Measurements from ENCODE around the gene IRAK4.

The IRAK4 gene

GRCh38 chr12:43766291-43766690, 7.5 kb downstream of the IRAK4 start:
- no peak for DNase-seq (ENCODE audit: low read depth)

DNA sequence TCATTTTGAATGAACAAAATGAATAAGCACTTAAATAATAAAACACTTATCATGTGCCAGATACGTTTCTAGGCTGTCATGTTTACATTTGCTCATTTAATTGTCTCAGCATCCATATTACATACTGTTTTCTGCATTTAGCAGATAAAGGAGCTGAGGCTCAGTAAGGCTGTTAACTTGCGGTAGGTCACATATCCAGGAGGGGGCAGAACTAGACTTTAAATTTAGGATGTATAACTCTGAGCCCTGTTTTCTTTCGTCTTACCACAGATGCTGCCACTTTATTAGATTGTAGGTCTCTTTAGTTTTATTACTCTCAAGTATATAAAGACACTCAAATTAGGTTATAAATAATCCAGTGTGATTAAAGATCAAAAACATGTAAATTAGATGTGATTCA, 17.7 kb downstream of the IRAK4 start:
- DNase-seq (ENCODE audit: low read depth) = no peak

- DNase-seq (ENCODE audit: low read depth) = no peak
Observed at GRCh38 chr12:43786899-43787693, 28.3 kb downstream of the IRAK4 start.

DNA sequence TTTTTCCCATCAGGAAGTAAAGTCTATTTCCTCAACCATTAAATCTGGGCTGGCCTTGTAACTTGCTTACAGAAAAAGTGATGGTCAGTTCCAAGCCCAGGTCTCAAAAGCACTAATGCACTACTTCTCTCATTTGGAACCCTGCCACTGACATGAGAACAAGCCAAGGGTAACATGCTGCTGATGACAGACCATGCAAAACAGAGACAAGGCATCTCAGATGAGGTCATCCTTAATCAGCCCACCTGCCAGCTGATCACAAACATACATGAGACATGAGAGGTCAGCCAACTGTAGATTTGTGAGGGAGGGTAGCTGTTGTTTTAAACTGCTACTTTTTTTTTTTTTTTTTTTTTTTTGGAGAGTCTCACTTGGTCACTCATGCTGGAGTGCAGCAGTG, 31.2 kb downstream of the IRAK4 start:
- DNase-seq (ENCODE audit: low read depth) = no peak

- no peak for DNase-seq (ENCODE audit: low read depth)
Observed at GRCh38 chr12:43795716-43796280, 37.0 kb downstream of the IRAK4 start.

DNA sequence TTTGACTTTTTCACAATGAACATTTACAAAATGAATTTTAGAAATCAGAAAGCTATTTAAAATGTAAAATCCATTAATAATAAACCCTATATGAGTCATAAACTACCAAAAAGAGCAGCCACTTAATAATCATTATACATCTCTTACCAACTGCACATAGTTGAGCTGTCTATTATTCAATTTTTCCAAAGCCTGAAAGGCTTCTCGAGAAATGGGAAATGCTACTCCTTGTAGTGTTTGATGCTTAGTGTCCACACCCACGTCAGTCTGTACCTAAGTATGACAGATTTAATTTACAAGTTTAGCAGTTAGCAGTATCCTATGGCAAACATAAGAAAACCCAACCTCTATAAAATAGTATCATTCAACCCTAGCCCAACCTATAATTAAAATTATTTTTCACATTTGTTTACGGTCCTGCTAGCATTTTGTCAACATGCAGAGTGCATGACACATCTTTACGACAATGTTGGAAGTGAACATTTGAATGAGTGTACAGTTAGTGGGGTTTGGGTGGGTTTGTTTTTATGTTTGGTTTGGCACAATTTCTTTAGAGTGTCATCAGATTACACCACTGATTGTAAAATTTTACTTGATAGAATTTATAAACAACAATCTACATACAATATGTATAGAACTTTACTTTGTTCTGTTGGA, 38.9 kb downstream of the IRAK4 start:
- no peak for DNase-seq (ENCODE audit: low read depth)

GRCh38 chr12:43805149-43805859, 46.6 kb downstream of the IRAK4 start:
- no peak for DNase-seq (ENCODE audit: low read depth)

GRCh38 chr12:43805860-43806736, 47.3 kb downstream of the IRAK4 start, which contains the start of gene TWF1:
Gene TWF1 (minus strand): TSS chr12:43806317. CDS start chr12:43806245, 72 bp downstream.
- peak; percentile 41 for DNase-seq (ENCODE audit: low read depth)

GRCh38 chr12:43806737-43807072, 48.0 kb downstream of the IRAK4 start:
- no peak for DNase-seq (ENCODE audit: low read depth)

- DNase-seq (ENCODE audit: low read depth) = no peak
Observed at GRCh38 chr12:43807386-43807785, 48.6 kb downstream of the IRAK4 start.

GRCh38 chr12:43812057-43812456, 53.3 kb downstream of the IRAK4 start:
- DNase-seq (ENCODE audit: low read depth) = no peak

GRCh38 chr12:43812926-43813325, 54.2 kb downstream of the IRAK4 start:
- no peak for DNase-seq (ENCODE audit: low read depth)

GRCh38 chr12:43815416-43815815, 56.7 kb downstream of the IRAK4 start:
- no peak for DNase-seq (ENCODE audit: low read depth)

- no peak for DNase-seq (ENCODE audit: low read depth)
Observed at GRCh38 chr12:43816168-43816567, 57.4 kb downstream of the IRAK4 start.

DNA sequence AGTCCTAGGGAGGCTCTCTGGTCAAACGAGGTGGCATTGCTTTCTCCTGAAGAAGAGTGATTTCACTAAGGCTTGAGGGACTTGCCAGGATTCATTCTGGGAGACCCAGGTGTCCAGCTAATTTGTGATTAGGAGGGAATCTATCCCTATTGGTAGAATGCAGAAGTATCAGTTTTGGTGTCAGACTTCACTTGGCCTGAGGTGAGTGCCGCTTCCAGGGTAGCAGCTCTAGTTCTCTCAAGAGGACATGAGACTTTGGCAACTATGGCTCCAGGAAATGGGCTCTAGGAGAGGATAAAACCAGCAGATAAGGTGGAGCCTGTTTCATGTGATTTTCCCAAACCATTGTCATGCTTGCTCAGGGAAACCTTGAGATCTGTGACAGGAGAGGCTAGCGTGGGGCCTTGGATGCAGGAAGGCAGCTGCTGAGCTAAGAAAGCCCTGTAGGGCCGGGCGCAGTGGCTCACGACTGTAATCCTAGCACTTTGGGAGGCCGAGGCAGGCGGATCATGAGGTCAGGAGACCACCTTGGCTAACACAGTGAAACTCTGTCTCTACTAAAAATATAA, 65.5 kb downstream of the IRAK4 start:
- DNase-seq (ENCODE audit: low read depth) = no peak

GRCh38 chr12:43826681-43827080, 67.9 kb downstream of the IRAK4 start:
- DNase-seq (ENCODE audit: low read depth) = no peak

GRCh38 chr12:43827093-43827492, 68.3 kb downstream of the IRAK4 start:
- no peak for DNase-seq (ENCODE audit: low read depth)

GRCh38 chr12:43832463-43833168, 73.9 kb downstream of the IRAK4 start:
- DNase-seq (ENCODE audit: low read depth) = no peak

DNA sequence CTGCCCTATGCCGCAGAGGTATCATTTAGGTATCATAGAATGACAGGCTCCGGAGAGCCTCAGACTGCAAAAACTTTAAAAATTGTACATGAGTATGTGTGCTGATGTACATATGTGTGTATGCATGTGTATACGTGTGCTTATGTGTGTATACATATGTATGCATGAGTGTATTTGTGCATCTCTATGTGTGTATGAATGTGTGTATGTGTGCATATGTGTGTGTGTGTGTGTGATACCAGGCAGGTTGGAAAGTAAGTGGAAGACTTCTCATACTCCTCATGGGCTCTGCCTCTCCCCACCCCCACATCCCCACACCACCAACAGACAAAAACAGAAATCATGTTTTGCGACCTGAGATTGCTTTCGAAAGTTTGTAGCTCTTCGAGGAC, 76.5 kb downstream of the IRAK4 start:
- no peak for DNase-seq (ENCODE audit: low read depth)

DNA sequence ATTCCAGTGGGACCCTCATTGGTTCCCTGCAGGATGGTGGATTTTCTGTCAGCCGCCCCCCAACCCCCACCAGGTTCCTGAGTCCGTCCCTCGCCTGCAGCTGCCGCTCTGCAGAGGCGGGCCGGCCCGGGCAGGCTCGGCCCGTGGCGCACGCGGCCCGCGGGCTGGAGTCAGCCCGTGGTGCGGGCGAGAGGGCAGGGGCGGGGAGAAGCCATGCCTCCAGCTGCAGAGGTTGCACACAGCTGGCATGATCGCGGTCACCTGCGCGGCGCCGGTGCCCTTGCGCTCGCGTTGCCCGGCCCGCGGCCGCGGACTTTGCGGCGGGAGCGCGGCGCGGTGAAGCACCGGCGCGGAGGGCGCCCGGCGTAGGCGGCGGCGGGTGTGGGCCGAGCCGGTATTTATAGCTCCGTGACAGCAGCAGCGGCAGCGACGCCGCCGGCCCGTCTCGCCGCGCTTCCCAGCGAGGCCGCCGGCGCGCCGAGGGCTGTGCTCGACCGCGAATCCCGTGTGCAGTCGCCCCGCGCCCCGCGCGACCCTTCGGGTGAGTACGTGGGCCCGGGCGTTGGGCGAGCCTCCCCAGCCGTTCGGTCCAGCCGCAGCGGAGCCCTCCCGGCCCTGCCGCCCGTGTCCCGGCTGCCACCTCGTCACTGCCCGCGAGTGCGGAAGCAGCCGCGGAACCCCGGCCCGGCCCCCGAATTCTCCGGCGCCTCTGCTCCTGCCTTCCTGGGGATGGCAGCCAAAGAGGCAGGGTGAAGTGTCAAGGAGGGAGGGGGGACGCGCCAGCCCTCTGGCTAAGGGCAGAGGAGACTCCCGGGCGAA, 77.1 kb downstream of the IRAK4 start, which contains the start of gene TMEM117:
Gene TMEM117, plus strand, starts transcription at position 426 of the 819 bp plus-strand sequence.
- no peak for DNase-seq (ENCODE audit: low read depth)
